Measurements from ENCODE around the gene MMP28.
A peak's percentile ranks its signal among the peaks of the same experiment; 100 is the strongest.

Gene MMP28

DNA sequence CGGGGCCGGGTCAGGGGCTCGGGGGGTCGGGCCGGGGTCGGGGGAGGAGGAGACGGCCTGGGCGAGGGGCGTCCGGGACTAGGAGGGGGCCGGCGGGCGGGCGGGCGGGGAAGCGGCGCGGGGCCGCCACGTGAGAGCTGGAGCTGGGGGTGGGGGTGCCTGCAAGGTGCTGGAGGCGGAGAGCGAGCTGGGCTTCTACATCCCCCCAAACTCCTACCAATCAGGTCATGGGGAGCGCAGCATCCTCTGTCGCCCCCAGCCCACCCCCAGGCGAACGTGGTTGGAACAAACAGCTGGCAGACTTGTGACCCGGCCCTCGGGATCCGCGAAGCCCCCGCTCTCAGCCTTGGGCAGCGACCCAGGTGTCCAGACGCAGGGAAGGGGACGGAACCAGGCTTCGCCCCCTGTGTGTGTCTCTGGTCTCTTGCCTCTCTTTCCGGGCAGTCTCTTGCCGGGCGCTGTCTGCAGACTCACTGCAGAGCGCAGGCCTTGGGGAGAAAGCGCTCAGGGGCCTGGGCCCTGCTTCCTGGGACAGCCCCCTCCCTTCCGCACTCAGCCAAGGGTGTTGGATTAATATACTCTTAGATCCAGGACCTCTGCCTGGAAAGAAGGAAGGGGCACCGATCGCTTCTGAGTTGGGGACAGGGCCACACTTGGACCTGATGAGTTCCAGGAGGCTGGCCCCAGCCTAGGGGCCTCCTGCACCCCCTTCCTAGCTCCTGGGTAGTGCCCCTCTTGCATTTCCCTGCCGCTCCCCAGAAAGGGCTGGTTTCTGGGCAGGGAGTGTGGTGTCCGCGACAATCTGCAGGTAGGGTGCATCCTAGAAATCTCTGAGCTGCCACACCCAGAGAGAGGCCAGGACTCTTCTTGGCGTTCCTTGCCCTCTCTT is 63.3 kb downstream of the MMP28 start:
- H3K4me3 ChIP-seq (ENCODE audit: low read depth, low read length) = peak overlapping the region; percentile 69
- TF ChIP-seq, protein P1, sequence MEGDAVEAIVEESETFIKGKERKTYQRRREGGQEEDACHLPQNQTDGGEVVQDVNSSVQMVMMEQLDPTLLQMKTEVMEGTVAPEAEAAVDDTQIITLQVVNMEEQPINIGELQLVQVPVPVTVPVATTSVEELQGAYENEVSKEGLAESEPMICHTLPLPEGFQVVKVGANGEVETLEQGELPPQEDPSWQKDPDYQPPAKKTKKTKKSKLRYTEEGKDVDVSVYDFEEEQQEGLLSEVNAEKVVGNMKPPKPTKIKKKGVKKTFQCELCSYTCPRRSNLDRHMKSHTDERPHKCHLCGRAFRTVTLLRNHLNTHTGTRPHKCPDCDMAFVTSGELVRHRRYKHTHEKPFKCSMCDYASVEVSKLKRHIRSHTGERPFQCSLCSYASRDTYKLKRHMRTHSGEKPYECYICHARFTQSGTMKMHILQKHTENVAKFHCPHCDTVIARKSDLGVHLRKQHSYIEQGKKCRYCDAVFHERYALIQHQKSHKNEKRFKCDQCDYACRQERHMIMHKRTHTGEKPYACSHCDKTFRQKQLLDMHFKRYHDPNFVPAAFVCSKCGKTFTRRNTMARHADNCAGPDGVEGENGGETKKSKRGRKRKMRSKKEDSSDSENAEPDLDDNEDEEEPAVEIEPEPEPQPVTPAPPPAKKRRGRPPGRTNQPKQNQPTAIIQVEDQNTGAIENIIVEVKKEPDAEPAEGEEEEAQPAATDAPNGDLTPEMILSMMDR (conservative IDR thresholded peaks at IDR 0.05; ENCODE audit: low read depth, low read length) = no peak
- no peak for DNase-seq (ENCODE audit: low read depth)

DNA sequence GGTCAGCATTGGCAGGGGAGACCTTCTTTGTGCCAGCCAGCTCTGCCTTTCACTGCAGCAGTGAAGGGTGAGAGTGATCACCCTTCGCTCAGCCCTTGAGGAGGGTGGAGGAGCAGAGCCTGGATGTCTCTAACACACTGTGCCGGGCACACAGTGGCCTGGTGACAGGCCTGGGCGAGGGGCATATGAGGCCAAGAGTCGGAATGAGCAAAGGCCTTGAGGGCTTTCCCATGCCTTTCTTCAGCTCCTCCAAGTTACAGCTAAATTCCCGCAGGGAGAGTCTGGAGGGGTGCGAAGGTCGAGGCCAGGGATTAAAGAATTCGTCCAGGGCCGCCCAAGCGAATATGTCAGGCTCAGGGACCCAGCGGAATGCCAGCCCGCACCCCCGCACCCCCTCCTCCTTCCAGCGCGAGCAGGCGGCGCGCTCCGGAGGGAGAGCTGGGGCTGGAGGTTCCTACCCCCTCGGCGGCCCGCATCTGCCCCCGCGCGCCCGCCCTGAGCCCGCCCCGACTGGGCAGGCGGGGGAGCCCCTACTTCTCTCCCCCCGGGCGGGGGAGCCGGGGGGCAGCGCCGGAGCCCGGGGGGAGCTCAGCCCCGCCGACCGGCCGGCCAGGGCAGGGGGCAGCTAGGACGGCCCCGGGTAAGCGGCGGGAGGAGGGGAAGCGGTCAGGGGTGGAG is 64.1 kb downstream of the MMP28 start, which contains the start of gene RASL10B:
Gene RASL10B (plus strand): TSS at position 401 of the 678 bp plus-strand sequence. CDS start 3,546 bp downstream, outside the sequence.
- DNase-seq (ENCODE audit: low read depth) = peak; percentile 57
- TF ChIP-seq, protein P1 (conservative IDR thresholded peaks at IDR 0.05; ENCODE audit: low read depth, low read length) = no peak
- H3K4me3 ChIP-seq (ENCODE audit: low read depth, low read length) = peak within 1 kb of the TSS; percentile 69

DNA sequence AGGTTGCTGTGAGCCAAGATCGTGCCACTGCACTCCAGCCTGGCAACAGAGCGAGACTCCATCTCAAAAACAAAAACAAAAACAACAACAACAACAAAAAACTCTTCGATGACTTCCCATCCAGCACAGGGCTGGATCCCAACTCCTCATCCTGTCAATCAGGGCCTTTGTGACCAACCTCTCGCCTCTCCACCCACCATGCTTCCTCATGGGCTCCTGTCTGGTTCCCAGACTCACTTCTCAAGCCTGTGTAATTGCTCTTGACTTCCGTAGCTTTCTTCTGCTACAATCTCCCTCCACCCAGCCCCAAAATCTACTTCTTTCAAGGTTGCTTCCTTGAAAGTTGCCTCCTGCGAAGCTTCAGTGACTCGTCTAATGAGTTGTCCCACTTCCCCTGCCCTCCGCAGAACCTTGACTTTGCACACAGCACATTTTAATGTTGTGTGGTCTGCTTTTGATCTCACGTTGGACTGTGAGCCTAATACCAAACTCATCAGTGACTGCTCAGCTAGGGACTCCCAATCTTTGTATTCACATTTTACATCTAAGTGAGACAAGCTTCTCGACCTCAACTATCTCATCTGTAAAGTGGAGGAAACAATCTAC is 64.9 kb downstream of the MMP28 start:
- H3K4me3 ChIP-seq (ENCODE audit: low read depth, low read length) = no peak overlapping the region
- DNase-seq (ENCODE audit: low read depth) = no peak
- TF ChIP-seq, protein P1 (conservative IDR thresholded peaks at IDR 0.05; ENCODE audit: low read depth, low read length) = no peak

DNA sequence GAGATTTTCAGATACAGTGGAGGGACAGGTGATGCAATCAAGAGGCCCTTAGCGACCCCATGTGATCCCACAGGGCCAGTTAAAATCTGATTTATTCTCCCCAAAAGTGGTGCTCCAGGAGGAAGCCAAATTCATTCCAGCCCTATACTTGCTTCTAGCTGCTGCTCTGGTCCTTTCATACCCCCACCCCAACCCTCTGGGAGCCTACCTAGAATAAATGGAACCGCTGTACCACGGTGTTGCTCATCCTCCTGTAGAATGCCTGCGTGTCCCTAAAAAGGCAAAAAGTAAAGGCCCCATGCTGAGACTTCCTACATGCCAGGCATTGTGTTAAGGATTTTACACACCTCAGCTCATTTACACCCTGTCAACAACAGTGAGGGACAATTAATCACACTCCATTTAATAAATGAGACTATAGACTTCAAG is 66.0 kb downstream of the MMP28 start:
- TF ChIP-seq, protein P1 (conservative IDR thresholded peaks at IDR 0.05; ENCODE audit: low read depth, low read length) = no peak
- no peak for DNase-seq (ENCODE audit: low read depth)
- H3K4me3 ChIP-seq (ENCODE audit: low read depth, low read length) = no peak overlapping the region

DNA sequence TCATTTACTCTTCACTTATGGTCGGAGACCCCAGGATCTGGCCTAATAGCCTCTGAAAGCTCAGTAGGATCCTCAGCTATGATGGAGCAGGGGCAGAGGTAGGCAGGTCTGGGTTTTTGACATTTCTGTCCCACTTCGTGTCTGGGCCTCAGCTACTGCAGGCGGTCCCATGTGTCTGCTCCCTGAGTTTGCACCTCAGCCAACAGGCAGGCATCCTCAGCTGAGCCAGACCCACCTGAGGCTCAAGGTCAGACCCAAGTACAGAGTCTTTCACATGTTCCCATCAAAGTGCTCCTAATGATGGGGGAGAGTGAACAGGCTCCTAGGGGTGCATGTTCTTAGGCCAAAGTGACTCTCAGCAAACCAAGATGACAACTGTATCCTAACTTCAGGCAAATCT is 66.9 kb downstream of the MMP28 start:
- no peak for DNase-seq (ENCODE audit: low read depth)
- TF ChIP-seq, protein P1 (conservative IDR thresholded peaks at IDR 0.05; ENCODE audit: low read depth, low read length) = no peak
- no peak overlapping the region for H3K4me3 ChIP-seq (ENCODE audit: low read depth, low read length)

DNA sequence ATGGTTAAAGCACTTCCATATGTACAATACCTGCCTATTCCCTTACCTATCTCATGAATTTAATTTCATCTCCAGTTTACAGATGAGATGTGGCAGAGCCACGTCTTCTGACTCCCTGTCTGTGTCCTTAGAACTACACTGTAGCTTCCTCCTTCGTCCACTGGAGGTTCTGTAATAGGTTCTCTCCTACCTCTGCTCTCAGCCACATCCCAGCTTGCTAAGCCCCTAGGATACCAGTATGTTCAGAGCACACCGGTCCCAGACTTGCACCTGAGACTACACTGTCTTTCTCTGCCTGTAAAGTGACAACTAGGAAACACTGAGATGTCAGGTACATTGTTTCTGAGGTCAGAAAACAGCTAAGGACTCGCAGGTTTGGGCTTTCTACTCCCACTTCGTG is 67.8 kb downstream of the MMP28 start:
- TF ChIP-seq, protein P1 (conservative IDR thresholded peaks at IDR 0.05; ENCODE audit: low read depth, low read length) = no peak
- no peak overlapping the region for H3K4me3 ChIP-seq (ENCODE audit: low read depth, low read length)
- no peak for DNase-seq (ENCODE audit: low read depth)
